NCI-H1105 treated with DMSO at 0.1 percent for 48 hours (cell line): ENCODE measurements around the gene ARHGAP10.

Source experiments
- DNase-seq: peaks from one replicate; lab custom pipeline; 2025; lab: John Stamatoyannopoulos, UW

The ARHGAP10 gene

GRCh38 chr4:147828331-147828905 is 96.5 kb downstream of the ARHGAP10 start:
- DNase-seq, result no peak

GRCh38 chr4:147829401-147830101 is 97.7 kb downstream of the ARHGAP10 start:
- no peak for DNase-seq

- DNase-seq, result no peak
Observed at GRCh38 chr4:147830102-147830463, 98.2 kb downstream of the ARHGAP10 start.

GRCh38 chr4:147830987-147831386 is 99.1 kb downstream of the ARHGAP10 start:
- DNase-seq, result no peak

GRCh38 chr4:147831551-147832171 is 99.8 kb downstream of the ARHGAP10 start:
- no peak for DNase-seq

GRCh38 chr4:147833254-147833653 is 101.4 kb downstream of the ARHGAP10 start:
- DNase-seq, result no peak

- DNase-seq, result no peak
Observed at GRCh38 chr4:147833741-147834140, 101.9 kb downstream of the ARHGAP10 start.

GRCh38 chr4:147834480-147834879 is 102.6 kb downstream of the ARHGAP10 start:
- DNase-seq, result no peak

GRCh38 chr4:147836807-147837206 is 104.9 kb downstream of the ARHGAP10 start:
- no peak for DNase-seq

GRCh38 chr4:147837435-147837834 is 105.5 kb downstream of the ARHGAP10 start:
- DNase-seq, result no peak

- no peak for DNase-seq
Observed at GRCh38 chr4:147837854-147838253, 106.0 kb downstream of the ARHGAP10 start.

GRCh38 chr4:147839200-147839599 is 107.3 kb downstream of the ARHGAP10 start:
- DNase-seq, result no peak

- no peak for DNase-seq
Observed at GRCh38 chr4:147839663-147840062, 107.8 kb downstream of the ARHGAP10 start.

- DNase-seq, result no peak
Observed at GRCh38 chr4:147840838-147841738, 109.2 kb downstream of the ARHGAP10 start.

- DNase-seq, result no peak
Observed at GRCh38 chr4:147842573-147842972, 110.7 kb downstream of the ARHGAP10 start.

- no peak for DNase-seq
Observed at GRCh38 chr4:147843162-147843561, 111.3 kb downstream of the ARHGAP10 start.

- DNase-seq, result no peak
Observed at GRCh38 chr4:147844781-147845180, 112.9 kb downstream of the ARHGAP10 start.

- DNase-seq, result peak; percentile 61
Observed at GRCh38 chr4:147846318-147847155, 114.6 kb downstream of the ARHGAP10 start.

GRCh38 chr4:147847751-147848590 is 116.1 kb downstream of the ARHGAP10 start:
- no peak for DNase-seq

GRCh38 chr4:147848634-147849033 is 116.7 kb downstream of the ARHGAP10 start:
- DNase-seq, result no peak

- DNase-seq, result no peak
Observed at GRCh38 chr4:147851135-147851534, 119.2 kb downstream of the ARHGAP10 start.
